ENCODE data around the gene ARID3B.

The ARID3B gene

GRCh38 chr15:74545776-74546656 lies 5.0 kb downstream of the ARID3B start:
- H3K4me3 Mint-ChIP-seq = peak overlapping the region; percentile 97
- H3K27ac Mint-ChIP-seq = peak overlapping the region; percentile 92
- no peaks in the 10 kb centered on the region for H3K9me3 Mint-ChIP-seq
- peaks cover 94% of the 10 kb centered on the region for H3K36me3 Mint-ChIP-seq
- ATAC-seq (peak; percentile 81), DNase-seq (ENCODE audit: low spot score in 2 of 2) (peak; percentile 90 to 96)
- peaks cover 75% of the 10 kb centered on the region for H3K4me1 Mint-ChIP-seq

GRCh38 chr15:74547616-74548015 lies 6.6 kb downstream of the ARID3B start:
- H3K27ac Mint-ChIP-seq = no peak overlapping the region
- H3K4me1 Mint-ChIP-seq = peaks cover 82% of the 10 kb centered on the region
- ATAC-seq (no peak), DNase-seq (ENCODE audit: low spot score in 2 of 2) (no peak)
- peak overlapping the region; percentile 97 for H3K4me3 Mint-ChIP-seq
- H3K9me3 Mint-ChIP-seq = peaks cover 2% of the 10 kb centered on the region
- H3K36me3 Mint-ChIP-seq = peaks cover 97% of the 10 kb centered on the region

GRCh38 chr15:74548241-74548640 lies 7.2 kb downstream of the ARID3B start:
- ATAC-seq (no peak), DNase-seq (ENCODE audit: low spot score in 2 of 2) (no peak)
- Mint-ChIP-seq H3K4me1 (peaks cover 82% of the 10 kb centered on the region), H3K36me3 (peaks cover 100% of the 10 kb centered on the region), H3K9me3 (peaks cover 2% of the 10 kb centered on the region), H3K27ac (no peak overlapping the region), H3K4me3 (peak overlapping the region; percentile 97)

- Mint-ChIP-seq H3K27ac (no peak overlapping the region), H3K9me3 (peaks cover 2% of the 10 kb centered on the region), H3K4me3 (no peak overlapping the region), H3K4me1 (peaks cover 70% of the 10 kb centered on the region), H3K36me3 (peaks cover 100% of the 10 kb centered on the region)
- DNase-seq (ENCODE audit: low spot score in 2 of 2) (no peak), ATAC-seq (no peak)
These were observed 8.8 kb downstream of the ARID3B start for GRCh38 chr15:74549816-74550215.

- Mint-ChIP-seq H3K4me1 (peaks cover 59% of the 10 kb centered on the region), H3K36me3 (peaks cover 100% of the 10 kb centered on the region), H3K4me3 (no peak overlapping the region), H3K9me3 (peaks cover 2% of the 10 kb centered on the region), H3K27ac (peak overlapping the region; percentile 91)
- ATAC-seq (no peak), DNase-seq (ENCODE audit: low spot score in 2 of 2) (no peak)
These were observed 10.7 kb downstream of the ARID3B start for GRCh38 chr15:74551714-74552113.

GRCh38 chr15:74552773-74553441 lies 11.9 kb downstream of the ARID3B start:
- peak overlapping the region; percentile 91 for H3K27ac Mint-ChIP-seq
- ATAC-seq (peak; percentile 97), DNase-seq (ENCODE audit: low spot score in 2 of 2) (no peak)
- peak overlapping the region; percentile 64 for H3K4me3 Mint-ChIP-seq
- H3K4me1 Mint-ChIP-seq = peaks cover 47% of the 10 kb centered on the region
- peaks cover 2% of the 10 kb centered on the region for H3K9me3 Mint-ChIP-seq
- H3K36me3 Mint-ChIP-seq = peaks cover 100% of the 10 kb centered on the region

GRCh38 chr15:74555192-74555591 lies 14.2 kb downstream of the ARID3B start:
- no peak for DNase-seq (ENCODE audit: low spot score in 2 of 2)
- Mint-ChIP-seq H3K9me3 (peaks cover 2% of the 10 kb centered on the region), H3K27ac (peak overlapping the region; percentile 67), H3K4me1 (peaks cover 53% of the 10 kb centered on the region), H3K4me3 (no peak overlapping the region), H3K36me3 (peaks cover 100% of the 10 kb centered on the region)
- ATAC-seq = no peak

GRCh38 chr15:74558706-74559105 lies 17.7 kb downstream of the ARID3B start:
- peaks cover 39% of the 10 kb centered on the region for H3K4me1 Mint-ChIP-seq
- H3K27ac Mint-ChIP-seq = no peak overlapping the region
- ATAC-seq = no peak
- no peak for DNase-seq (ENCODE audit: low spot score in 2 of 2)
- no peak overlapping the region for H3K4me3 Mint-ChIP-seq
- peaks cover 100% of the 10 kb centered on the region for H3K36me3 Mint-ChIP-seq
- H3K9me3 Mint-ChIP-seq = no peaks in the 10 kb centered on the region

GRCh38 chr15:74563442-74563841 lies 22.4 kb downstream of the ARID3B start:
- ATAC-seq = no peak
- Mint-ChIP-seq H3K4me3 (no peak overlapping the region), H3K36me3 (peaks cover 100% of the 10 kb centered on the region), H3K9me3 (no peaks in the 10 kb centered on the region), H3K27ac (peak overlapping the region; percentile 26), H3K4me1 (peaks cover 61% of the 10 kb centered on the region)
- DNase-seq (ENCODE audit: low spot score in 2 of 2) = no peak

- DNase-seq (ENCODE audit: low spot score in 2 of 2) = no peak
- Mint-ChIP-seq H3K9me3 (no peaks in the 10 kb centered on the region), H3K36me3 (peaks cover 100% of the 10 kb centered on the region), H3K27ac (peak overlapping the region; percentile 26), H3K4me3 (no peak overlapping the region), H3K4me1 (peaks cover 61% of the 10 kb centered on the region)
- ATAC-seq = no peak
These were observed 23.2 kb downstream of the ARID3B start for GRCh38 chr15:74564182-74564581.

GRCh38 chr15:74565381-74566085 lies 24.5 kb downstream of the ARID3B start:
- no peak overlapping the region for H3K4me3 Mint-ChIP-seq
- peaks cover 100% of the 10 kb centered on the region for H3K36me3 Mint-ChIP-seq
- peaks cover 70% of the 10 kb centered on the region for H3K4me1 Mint-ChIP-seq
- peak overlapping the region; percentile 77 for H3K27ac Mint-ChIP-seq
- H3K9me3 Mint-ChIP-seq = no peaks in the 10 kb centered on the region
- ATAC-seq (no peak), DNase-seq (ENCODE audit: low spot score in 2 of 2) (no peak)

- peaks cover 100% of the 10 kb centered on the region for H3K36me3 Mint-ChIP-seq
- no peak for DNase-seq (ENCODE audit: low spot score in 2 of 2)
- peak overlapping the region; percentile 75 for H3K27ac Mint-ChIP-seq
- H3K9me3 Mint-ChIP-seq = no peaks in the 10 kb centered on the region
- H3K4me1 Mint-ChIP-seq = peaks cover 74% of the 10 kb centered on the region
- no peak for ATAC-seq
- H3K4me3 Mint-ChIP-seq = no peak overlapping the region
These were observed 27.6 kb downstream of the ARID3B start for GRCh38 chr15:74568594-74568993.

- DNase-seq (ENCODE audit: low spot score in 2 of 2) (no peak), ATAC-seq (no peak)
- H3K9me3 Mint-ChIP-seq = no peaks in the 10 kb centered on the region
- H3K36me3 Mint-ChIP-seq = peaks cover 100% of the 10 kb centered on the region
- peaks cover 74% of the 10 kb centered on the region for H3K4me1 Mint-ChIP-seq
- H3K4me3 Mint-ChIP-seq = no peak overlapping the region
- peak overlapping the region; percentile 48 for H3K27ac Mint-ChIP-seq
These were observed 28.7 kb downstream of the ARID3B start for GRCh38 chr15:74569731-74570070.

GRCh38 chr15:74571191-74571590 lies 30.2 kb downstream of the ARID3B start:
- Mint-ChIP-seq H3K4me1 (peaks cover 67% of the 10 kb centered on the region), H3K9me3 (no peaks in the 10 kb centered on the region), H3K36me3 (peaks cover 100% of the 10 kb centered on the region), H3K27ac (peak overlapping the region; percentile 48), H3K4me3 (no peak overlapping the region)
- no peak for DNase-seq (ENCODE audit: low spot score in 2 of 2)
- no peak for ATAC-seq

- H3K4me1 Mint-ChIP-seq = peaks cover 49% of the 10 kb centered on the region
- no peaks in the 10 kb centered on the region for H3K9me3 Mint-ChIP-seq
- peak overlapping the region; percentile 86 for H3K27ac Mint-ChIP-seq
- no peak for DNase-seq (ENCODE audit: low spot score in 2 of 2)
- H3K4me3 Mint-ChIP-seq = no peak overlapping the region
- ATAC-seq = peak; percentile 91
- H3K36me3 Mint-ChIP-seq = peaks cover 100% of the 10 kb centered on the region
These were observed 33.0 kb downstream of the ARID3B start for GRCh38 chr15:74573987-74574386.

Data from stimulated activated effector memory CD8-positive, alpha-beta T cell treated with anti-CD3 and anti-CD28 coated beads, Interleukin-12 subunit alpha, Interleukin-12 subunit beta, amount 100 ng/mL, for 72 hours (primary cell).